T-helper 2 cell treated with Interferon-gamma antibody and Interleukin-4, amounts not matched to agents 100 ng/mL and 5 ng/mL, for 36 hours (primary cell): ENCODE results near the gene MORC2. TPM values are rescaled to one million over a fixed set of nuclear protein-coding genes. Genes with fewer than 3 reads are reported as not detected.

Source experiments
- intact Hi-C: fragments of 100-400 bp; cut with micrococcal nuclease; formaldehyde crosslinking; loops from one replicate; pipeline ENCODE4 v1.15.1; 2023
- total RNA-seq: library from RNA; stranded (reverse); gene quantifications from 2 replicates; pipeline ENCODE4 v1.2.3, GENCODE V29; 2022

The MORC2 gene
- total RNA-seq, 1 donor from 2014 or later, result 36.8 TPM

DNA sequence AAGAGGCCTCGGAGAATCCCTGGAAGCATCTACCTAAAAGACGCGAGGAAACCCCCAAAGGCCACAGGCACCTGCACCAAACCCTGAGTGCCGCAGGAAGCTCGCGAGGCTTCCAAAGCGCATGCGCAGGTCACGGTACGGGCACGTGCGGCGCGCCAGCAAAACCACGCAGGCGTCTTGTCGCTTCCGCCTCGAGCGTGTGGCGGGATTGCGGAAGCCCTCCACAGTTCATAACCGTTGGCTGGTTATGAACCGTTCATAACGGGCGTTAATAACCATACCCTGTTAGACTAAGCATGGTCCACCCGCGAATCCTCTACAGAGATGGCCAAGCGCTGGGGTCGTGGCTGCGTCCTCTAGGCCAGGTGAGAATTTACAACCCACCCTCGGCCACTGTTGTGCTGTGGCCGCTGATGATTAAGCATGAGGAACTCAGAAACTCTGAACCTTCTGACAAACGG lies 46.4 kb downstream of the MORC2 start:
- intact Hi-C loops, result loop anchor here (5.0 kb wide), 1 partner anchor 595 kb away; the partner anchor contains the start of gene TBC1D10A

- intact Hi-C loops, result loop anchor here (1.0 to 5.0 kb wide), 3 partner anchors 48 to 594 kb away; partner anchors contain the start of genes MORC2, TBC1D10A and TUG1
Observed at GRCh38 chr22:30921108-30921507, 47.5 kb downstream of the MORC2 start.

DNA sequence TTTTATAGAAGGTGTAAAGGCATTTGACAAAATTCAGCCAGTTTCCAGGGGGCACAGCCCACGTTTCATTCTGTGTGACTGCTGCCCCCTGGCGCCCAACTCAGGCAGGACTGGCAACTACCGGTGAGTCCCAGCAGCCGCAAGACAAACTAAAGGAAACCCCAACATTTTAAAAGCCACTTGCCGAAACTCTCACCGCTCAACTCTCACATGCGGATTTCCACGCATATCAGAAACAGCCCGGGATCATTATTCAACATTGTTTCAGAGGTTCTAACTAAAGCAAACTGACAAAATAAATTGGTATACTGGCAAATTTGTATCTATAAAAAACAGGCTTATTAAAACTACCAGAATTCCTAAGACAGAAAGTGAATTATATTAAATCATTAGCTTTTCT lies 48.2 kb downstream of the MORC2 start:
- intact Hi-C loops, result loop anchor here (1.0 to 5.0 kb wide), 4 partner anchors 48 to 593 kb away; partner anchors contain the start of genes MORC2, TBC1D10A and TUG1

DNA sequence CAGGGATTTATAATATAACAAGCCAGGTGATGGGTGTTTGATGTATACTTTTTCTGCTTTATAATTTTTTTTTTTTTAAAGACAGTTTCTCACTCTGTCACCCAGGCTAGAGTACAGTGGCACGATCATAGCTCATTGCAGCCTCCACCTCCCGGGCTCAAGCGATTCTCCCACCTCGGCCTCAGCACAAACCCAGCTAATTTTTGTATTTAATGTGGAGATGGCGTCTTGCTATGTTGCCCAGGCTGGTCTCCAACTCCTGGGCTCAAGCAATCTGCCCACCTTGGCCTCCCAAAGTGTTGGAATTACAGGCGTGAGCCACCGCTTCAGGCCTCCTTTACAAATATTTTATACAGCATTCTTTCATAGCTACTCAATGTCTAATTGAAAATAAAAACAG lies 48.6 kb downstream of the MORC2 start:
- intact Hi-C loops, result loop anchor here (1.0 to 5.0 kb wide), 4 partner anchors 49 to 593 kb away; partner anchors contain the start of genes MORC2, TBC1D10A and TUG1

GRCh38 chr22:30918761-30919160 lies 49.8 kb downstream of the MORC2 start:
- intact Hi-C loops, result no loop called here

DNA sequence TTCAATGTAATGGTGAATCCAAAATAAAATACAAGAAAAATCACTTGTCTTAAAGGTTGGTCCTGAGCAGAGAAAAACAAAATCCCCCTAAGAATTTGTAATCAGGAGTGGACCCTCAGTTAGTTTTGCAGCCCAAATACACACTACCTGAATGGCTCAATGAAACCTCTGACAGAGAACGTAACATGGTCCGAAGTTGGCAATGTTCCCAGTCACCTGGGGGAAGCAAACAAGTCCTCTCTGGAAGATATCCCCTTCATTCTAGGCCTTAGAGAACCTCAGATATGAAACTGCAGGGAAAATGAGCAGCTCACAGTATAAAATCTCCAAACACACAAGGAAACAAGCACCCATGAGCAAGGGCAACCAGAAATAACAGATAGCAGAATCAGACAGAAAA lies 58.2 kb downstream of the MORC2 start:
- intact Hi-C loops, result no loop called here

GRCh38 chr22:30909306-30909705 lies 59.3 kb downstream of the MORC2 start:
- intact Hi-C loops, result no loop called here

DNA sequence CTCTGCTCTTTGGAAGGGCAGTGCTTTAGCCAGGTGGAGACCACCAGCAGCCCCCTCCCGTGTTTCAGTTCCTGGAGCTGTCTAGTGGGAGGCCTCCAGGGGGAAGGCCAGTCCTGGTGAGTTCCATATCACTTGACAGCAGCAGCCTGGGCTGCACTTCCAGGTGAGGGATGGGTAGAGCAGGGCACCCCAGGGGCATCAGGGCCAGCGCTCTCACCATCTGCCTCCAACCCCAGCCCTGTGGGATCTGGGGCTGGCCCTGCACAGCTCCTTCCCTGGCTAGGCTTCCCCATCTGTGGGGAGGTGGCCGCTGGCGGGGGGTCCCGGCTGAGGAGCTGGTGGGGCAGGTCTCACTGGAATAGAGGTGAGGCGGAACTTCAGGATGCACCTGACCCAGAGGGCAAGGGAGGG lies 60.5 kb downstream of the MORC2 start:
- intact Hi-C loops, result no loop called here

DNA sequence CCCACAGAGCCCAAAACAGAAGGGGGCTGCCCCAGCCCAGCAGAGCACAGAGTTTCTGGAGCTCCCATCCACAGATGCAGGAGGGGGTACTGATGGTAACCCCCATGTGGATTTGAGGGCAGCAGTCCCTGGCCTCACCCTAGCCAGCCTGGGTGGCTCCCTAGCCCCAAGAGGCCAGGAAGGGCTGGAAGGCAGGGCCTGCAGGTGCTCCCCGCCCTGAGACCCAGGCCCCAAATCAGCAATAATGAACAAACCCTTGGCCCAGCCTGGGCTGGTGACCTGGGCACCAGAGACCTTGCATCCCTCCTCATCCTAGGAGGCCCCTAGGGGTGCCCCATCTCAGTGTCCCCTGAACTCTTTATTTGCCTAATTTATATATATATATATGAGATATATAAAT lies 61.6 kb downstream of the MORC2 start:
- intact Hi-C loops, result no loop called here

GRCh38 chr22:30906411-30906810 lies 62.2 kb downstream of the MORC2 start:
- intact Hi-C loops, result no loop called here

GRCh38 chr22:30905696-30906341 lies 62.8 kb downstream of the MORC2 start:
- intact Hi-C loops, result no loop called here

DNA sequence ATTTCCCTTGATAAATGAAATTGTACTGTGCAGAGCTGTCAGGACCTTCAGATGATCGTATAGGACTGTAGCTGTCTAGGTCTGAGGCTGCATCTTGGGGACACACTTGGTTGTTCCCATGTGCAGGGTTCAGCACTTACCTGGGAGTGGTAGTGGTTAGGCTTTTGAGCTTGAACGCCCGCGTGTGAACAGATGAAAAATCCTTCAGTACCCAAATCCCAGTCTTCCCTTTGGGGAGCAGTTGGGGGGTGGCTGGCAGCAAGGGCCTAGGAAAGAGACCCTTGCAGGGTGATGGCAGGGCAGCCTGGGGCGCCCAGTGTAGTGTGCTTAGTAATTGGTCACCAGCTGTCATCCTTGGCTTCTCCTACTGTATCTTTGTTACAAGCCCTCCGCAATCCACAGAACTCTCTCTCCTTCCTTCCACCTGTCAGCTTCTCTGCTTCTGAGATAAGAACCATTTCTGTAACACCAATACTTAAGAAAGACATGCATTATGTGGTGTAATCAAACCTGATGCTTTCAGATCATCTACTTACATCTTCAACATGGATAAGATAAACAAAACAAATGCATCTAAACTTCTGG lies 64.6 kb downstream of the MORC2 start:
- intact Hi-C loops, result no loop called here

DNA sequence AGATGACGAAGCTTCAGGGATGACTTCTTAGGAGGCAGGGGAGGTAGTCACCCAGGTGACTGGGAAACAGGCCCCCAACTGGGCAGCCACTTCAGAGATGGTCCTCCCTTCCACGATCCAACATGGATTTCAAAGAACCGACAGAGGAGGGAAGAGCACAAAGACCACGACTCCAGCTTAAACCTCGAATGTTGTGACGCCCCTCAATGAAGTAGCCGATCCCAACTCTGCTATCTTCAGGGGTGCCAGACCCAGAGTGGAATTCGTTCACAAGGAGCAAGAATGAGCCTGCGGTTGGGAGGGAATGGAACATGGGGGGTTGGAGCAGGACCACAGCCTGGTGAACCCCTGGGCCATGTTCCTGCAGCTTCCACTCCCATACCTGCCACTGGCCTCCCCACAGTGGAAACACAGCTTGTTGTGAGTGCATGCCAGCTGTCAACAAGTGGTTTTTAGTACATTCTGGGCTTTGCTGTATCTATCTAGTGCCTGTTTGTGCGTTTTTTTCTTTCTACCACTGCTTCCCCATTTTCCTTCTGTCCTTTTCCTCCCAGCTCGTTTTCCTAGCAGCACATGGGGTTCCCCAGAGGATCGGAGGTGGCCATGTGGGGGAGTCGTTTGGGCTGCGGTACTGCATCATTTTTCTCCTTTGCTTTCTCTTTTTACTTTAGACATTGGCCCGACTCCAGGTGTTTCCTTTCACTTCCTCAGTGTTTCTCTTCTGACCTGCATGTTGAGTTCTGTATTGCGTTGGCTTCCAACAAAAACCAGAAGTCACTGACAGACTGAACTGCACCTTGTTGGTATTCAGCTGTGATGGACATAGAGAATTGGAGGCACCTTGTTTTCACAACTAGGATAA lies 65.8 kb downstream of the MORC2 start:
- intact Hi-C loops, result no loop called here

DNA sequence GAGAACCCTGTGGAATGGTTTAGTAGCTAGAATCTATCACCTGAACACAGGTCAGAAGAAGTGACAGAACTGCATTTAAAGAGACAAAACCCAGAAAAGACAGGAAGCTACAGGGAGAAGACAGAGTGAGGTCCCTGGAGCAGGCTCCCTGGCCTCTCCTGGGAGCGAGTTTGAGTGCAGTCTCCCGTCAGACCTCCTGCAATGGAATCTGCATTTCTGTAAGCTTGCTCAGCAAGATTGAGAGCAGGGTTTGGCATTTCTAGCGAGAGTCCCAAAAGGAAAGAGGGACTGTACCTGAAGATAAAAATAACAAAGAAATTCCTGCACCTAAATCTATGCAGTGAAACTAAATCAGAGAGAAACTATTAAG lies 74.2 kb downstream of the MORC2 start:
- intact Hi-C loops, result no loop called here

- intact Hi-C loops, result no loop called here
Observed at GRCh38 chr22:30893434-30894370, 74.9 kb downstream of the MORC2 start.

DNA sequence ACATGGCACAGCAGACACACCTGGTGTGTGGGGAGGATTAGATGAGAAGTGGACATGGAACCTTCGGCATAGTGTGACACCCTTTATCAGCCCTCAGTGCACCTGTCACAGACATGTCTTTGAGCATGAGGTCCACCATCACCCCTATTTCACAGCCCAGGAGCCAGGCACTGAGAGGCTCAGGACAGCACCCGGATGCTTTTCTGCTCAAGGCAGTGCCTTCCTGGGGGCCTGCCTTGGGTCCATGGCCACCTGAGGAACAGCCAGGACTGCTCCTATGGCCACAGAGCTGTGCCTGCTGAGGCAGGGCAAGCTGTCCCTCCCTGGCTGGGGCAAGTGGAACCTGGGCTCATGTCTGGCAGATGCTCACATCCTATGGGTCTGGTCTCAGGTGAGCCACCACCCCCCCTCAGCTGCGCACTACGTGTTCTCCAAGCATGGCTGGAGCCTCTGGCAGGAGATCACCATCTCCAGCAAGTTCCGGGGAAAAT lies 75.8 kb downstream of the MORC2 start:
- intact Hi-C loops, result no loop called here

DNA sequence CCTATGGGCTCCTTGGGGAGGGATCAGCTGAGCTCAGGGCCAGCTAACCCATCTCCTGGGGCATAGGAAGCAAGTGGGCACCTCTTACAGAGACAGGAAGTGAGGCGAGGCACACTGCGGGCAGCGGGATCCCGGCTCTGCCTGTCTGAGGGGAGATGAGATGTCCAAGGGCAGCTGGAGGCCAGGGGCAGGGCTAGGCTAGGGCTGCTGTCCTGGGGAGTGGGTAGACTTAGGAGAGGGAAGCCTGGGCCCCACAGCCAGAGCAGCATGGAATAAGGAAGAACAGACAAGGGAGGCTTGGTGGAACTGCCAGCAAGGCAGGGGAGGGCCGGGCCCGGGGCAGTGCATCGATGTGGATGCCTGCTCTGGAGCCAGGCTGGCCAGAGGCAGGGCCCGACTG lies 76.3 kb downstream of the MORC2 start:
- intact Hi-C loops, result no loop called here

- intact Hi-C loops, result no loop called here
Observed at GRCh38 chr22:30891781-30892180, 76.8 kb downstream of the MORC2 start.

DNA sequence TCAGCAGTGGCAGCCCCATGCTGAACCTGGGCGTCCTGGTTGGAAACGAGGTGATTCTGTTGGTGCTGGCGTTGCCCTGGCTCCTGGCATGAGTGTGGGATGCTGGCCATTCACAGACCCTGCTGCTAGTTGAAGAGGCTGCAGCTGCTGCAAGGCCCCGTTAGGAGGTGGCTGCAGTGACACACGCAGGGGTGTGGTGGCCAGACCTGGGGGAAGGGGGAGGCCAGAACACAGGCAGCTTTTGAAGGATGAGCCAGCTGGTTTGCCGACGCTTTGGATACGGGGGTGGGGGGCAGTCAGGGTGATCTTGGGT lies 77.2 kb downstream of the MORC2 start:
- intact Hi-C loops, result no loop called here

DNA sequence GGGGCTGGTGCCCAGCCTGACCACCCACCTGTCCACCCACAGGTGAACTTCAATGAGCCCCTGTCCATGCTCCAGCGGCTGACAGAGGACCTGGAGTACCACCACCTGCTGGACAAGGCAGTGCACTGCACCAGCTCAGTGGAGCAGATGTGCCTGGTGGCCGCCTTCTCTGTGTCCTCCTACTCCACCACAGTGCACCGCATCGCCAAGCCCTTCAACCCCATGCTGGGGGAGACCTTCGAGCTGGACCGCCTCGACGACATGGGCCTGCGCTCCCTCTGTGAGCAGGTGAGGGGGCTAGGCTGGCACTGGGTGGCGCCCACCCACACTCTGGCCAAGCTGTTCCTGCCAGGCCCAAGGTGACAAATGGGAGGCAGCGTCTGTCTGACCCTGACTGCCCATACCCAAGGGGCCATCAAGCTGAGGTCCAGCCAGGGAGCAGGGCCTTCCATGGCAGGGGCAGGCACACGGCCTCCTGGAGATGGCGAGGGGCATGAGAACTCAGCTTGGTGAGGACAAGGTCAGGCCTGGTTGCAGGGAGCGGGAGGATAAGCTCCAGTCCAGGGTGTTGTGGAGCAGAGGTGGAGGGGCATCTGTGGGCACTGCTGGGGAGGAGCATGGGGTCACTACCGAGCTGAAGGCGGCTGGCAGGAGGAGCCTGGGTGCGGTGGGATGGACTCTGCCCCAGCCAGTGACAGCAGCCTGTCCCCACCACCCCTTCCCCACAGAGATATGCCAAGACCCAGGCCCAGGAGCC lies 77.7 kb downstream of the MORC2 start:
- intact Hi-C loops, result no loop called here
